GM12892 (cell line): ENCODE data around the gene AMZ1.

Source experiments
- POLR2A ChIP-seq: IDR thresholded peaks from 2 replicates; pipeline ENCODE4 v1.6.1; 2011; ENCODE audit warnings: low read depth, low read length, control low read depth
- POLR2AphosphoS5 ChIP-seq: IDR thresholded peaks from 2 replicates; pipeline ENCODE4 v1.6.1; 2011; ENCODE audit warnings: low read depth, low read length, control low read depth
- TAF1 ChIP-seq: IDR thresholded peaks from 2 replicates; pipeline ENCODE4 v1.6.1; 2011; ENCODE audit warnings: low read depth, mild to moderate bottlenecking, control low read depth, low read length, borderline replicate concordance

DNA sequence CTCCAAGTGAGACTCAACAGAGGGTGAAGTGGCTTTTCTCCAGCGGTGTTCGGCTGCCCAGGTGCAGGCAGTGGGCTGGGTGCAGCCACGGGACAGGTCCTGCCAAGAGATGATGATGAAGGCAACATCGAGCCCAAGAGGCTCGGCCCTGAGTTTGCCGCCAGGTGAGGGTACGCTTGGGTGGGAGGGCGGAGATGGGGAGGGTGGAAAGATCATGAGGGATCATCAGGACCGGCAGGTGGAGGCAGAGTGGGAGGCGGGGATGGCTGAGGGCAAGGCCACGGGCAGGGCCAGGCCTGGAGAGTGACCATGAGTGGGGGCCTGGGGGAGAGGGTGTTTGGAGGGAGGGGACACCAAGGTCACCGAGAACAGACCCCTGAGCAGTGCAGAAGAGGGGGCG is 17.8 kb upstream of the AMZ1 start:
- TF ChIP-seq POLR2AphosphoS5, result no peak
- no peak for TF ChIP-seq POLR2A
- TF ChIP-seq TAF1, result no peak
